ENCODE results near the gene TPSG1. TPM values are rescaled to one million over a fixed set of nuclear protein-coding genes. Genes with fewer than 3 reads are reported as not detected.

Gene TPSG1
- total and polyA plus RNA-seq, 2 experiments from 2014 or later: 0.81 TPM; not detected in 1

GRCh38 chr16:1194665-1195392, 30.2 kb downstream of the TPSG1 start:
- no peaks in the 10 kb centered on the region for H3F3A ChIP-seq (replicated peaks; ENCODE audit: low read depth)
- H3K36me3 ChIP-seq (ENCODE audit: insufficient read depth): no peaks in the 10 kb centered on the region
- no peaks in the 10 kb centered on the region for H3K79me2 ChIP-seq (replicated peaks; ENCODE audit: insufficient read depth)
- H3K4me1 ChIP-seq (ENCODE audit: insufficient read depth): no peaks in the 10 kb centered on the region
- ATAC-seq (peak; percentile 84), DNase-seq (ENCODE audit: low spot score) (peak; percentile 66)
- H3K4me2 ChIP-seq: no peak overlapping the region
- H3K9me2 ChIP-seq (ENCODE audit: insufficient read depth): no peaks in the 10 kb centered on the region
- Mint-ChIP-seq H3K4me1 (peaks cover 3% of the 10 kb centered on the region; the same call in 1 of the 3 replicates), H3K4me3 (no peak overlapping the region), H3K9me3 (0 out of 3 replicates have a peak, but pooled peaks cover 2% of the 10 kb centered on the region), H3K27me3 (ENCODE audit: insufficient read depth, low read depth, poor library complexity) (peaks cover 6% of the 10 kb centered on the region), H3K36me3 (ENCODE audit: low read depth) (no peaks in the 10 kb centered on the region), H3K27ac (no peak overlapping the region)
- H3K4me3 ChIP-seq: no peak overlapping the region
- no peaks in the 10 kb centered on the region for H3K27me3 ChIP-seq (ENCODE audit: insufficient read depth)
- H2AFZ ChIP-seq: no peak overlapping the region
- H3K27ac ChIP-seq (ENCODE audit: low read depth): no peak overlapping the region
- TF ChIP-seq JUNB (IDR thresholded peaks at IDR 0.05; ENCODE audit: unreplicated experiment): no peak
- TF ChIP-seq ZNF462 (CRISPR knock-in tag; IDR thresholded peaks at IDR 0.05): no peak
- peak; percentile 70 to 77 for TF ChIP-seq CTCF (conservative IDR thresholded peaks at IDR 0.05; ENCODE audit: low read depth in 2 of 2)
- no peaks in the 10 kb centered on the region; the same call in 1 of the 2 replicates for H4K20me1 ChIP-seq (replicated peaks; ENCODE audit: insufficient read depth)

Measured in GM23338 (cell line).